ENCODE data around the gene VIPR1.

The VIPR1 gene

DNA sequence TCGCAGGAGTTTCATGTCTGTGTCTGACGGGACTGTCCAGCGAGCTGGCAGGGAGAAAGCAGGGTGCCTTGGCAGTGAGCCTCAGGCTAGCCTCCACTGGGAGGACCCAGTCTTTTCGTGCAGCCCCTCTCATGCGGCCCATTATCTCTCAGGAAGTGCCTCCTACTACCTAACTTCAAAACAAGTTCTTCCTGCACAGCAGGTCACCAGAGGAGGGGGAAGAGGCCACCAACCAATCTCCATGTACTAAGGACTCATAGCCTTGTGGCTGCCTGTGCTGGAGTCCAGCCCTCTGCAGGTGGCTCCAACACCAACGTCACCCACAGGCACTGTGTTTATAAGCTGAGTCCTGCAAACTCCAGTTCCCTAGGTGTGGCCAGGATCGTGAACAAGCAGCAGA lies 4.8 kb downstream of the VIPR1 start:
- H3K4me3 ChIP-seq (ENCODE audit: insufficient read depth, low read length, poor library complexity, severe bottlenecking), result no peak overlapping the region
- no peak overlapping the region for H3K4me2 ChIP-seq (ENCODE audit: low read depth, low read length, poor library complexity, severe bottlenecking)
- no peak overlapping the region for H2AFZ ChIP-seq (ENCODE audit: low read depth, low read length, severe bottlenecking)
- H3K36me3 ChIP-seq (ENCODE audit: low read length), result no peaks in the 10 kb centered on the region
- no peaks in the 10 kb centered on the region for H3F3A ChIP-seq (ENCODE audit: insufficient read depth)
- H3K79me2 ChIP-seq (ENCODE audit: insufficient read depth, low read length), result no peaks in the 10 kb centered on the region
- H3K27me3 ChIP-seq (ENCODE audit: low read length), result no peaks in the 10 kb centered on the region
- no peaks in the 10 kb centered on the region for H3K9me2 ChIP-seq (replicated peaks; ENCODE audit: insufficient read depth, low read length)
- no peak overlapping the region for H3K27ac ChIP-seq (ENCODE audit: low read depth, low read length)
- H4K20me1 ChIP-seq (ENCODE audit: low read depth, low read length), result no peaks in the 10 kb centered on the region
- no peak overlapping the region for H3K9ac ChIP-seq (ENCODE audit: low read length)
- TF ChIP-seq, protein P1, sequence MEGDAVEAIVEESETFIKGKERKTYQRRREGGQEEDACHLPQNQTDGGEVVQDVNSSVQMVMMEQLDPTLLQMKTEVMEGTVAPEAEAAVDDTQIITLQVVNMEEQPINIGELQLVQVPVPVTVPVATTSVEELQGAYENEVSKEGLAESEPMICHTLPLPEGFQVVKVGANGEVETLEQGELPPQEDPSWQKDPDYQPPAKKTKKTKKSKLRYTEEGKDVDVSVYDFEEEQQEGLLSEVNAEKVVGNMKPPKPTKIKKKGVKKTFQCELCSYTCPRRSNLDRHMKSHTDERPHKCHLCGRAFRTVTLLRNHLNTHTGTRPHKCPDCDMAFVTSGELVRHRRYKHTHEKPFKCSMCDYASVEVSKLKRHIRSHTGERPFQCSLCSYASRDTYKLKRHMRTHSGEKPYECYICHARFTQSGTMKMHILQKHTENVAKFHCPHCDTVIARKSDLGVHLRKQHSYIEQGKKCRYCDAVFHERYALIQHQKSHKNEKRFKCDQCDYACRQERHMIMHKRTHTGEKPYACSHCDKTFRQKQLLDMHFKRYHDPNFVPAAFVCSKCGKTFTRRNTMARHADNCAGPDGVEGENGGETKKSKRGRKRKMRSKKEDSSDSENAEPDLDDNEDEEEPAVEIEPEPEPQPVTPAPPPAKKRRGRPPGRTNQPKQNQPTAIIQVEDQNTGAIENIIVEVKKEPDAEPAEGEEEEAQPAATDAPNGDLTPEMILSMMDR (IDR thresholded peaks at IDR 0.05; ENCODE audit: insufficient read depth, low read length, poor library complexity, severe bottlenecking), result no peak
- TF ChIP-seq EZH2phosphoT487 (conservative IDR thresholded peaks at IDR 0.05; ENCODE audit: low read length), result no peak
- H3K9me3 ChIP-seq (ENCODE audit: insufficient read depth, low read length), result no peaks in the 10 kb centered on the region

DNA sequence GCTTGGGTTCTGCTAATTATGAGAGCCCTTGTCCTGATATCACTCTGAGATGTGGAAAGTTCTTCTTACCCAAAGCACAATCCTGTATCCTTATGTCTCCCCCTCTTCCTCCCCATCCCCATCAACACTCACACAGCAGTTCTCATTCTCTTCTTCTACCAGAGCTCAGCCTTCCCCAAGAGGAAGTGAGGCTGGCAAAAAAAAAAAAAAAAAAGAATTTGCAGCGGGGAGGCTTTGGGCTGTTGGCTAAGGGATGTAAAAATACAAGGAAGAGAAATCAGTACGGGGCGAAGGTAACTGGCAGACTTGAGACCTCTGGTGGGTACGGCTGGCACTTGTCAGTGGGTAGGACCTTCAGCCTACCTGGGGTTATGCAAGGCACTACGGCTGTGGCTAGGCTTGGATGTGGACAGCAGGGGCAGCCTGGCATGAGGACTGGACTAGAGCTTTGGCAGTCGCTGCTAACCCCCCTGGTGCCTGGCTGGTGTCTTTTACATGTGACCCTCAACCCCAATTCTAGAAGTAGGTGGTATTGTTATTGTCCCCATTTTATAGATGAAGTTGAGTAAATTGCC lies 5.4 kb downstream of the VIPR1 start:
- no peak overlapping the region for H2AFZ ChIP-seq (ENCODE audit: low read depth, low read length, severe bottlenecking)
- H3K4me3 ChIP-seq (ENCODE audit: insufficient read depth, low read length, poor library complexity, severe bottlenecking), result no peak overlapping the region
- no peaks in the 10 kb centered on the region for H3K79me2 ChIP-seq (ENCODE audit: insufficient read depth, low read length)
- H4K20me1 ChIP-seq (ENCODE audit: low read depth, low read length), result no peaks in the 10 kb centered on the region
- H3K36me3 ChIP-seq (ENCODE audit: low read length), result no peaks in the 10 kb centered on the region
- no peaks in the 10 kb centered on the region for H3K27me3 ChIP-seq (ENCODE audit: low read length)
- no peak overlapping the region for H3K4me2 ChIP-seq (ENCODE audit: low read depth, low read length, poor library complexity, severe bottlenecking)
- no peaks in the 10 kb centered on the region for H3F3A ChIP-seq (ENCODE audit: insufficient read depth)
- H3K9me3 ChIP-seq (ENCODE audit: insufficient read depth, low read length), result no peaks in the 10 kb centered on the region
- no peak overlapping the region for H3K27ac ChIP-seq (ENCODE audit: low read depth, low read length)
- no peaks in the 10 kb centered on the region for H3K9me2 ChIP-seq (replicated peaks; ENCODE audit: insufficient read depth, low read length)
- no peak for TF ChIP-seq EZH2phosphoT487 (conservative IDR thresholded peaks at IDR 0.05; ENCODE audit: low read length)
- H3K9ac ChIP-seq (ENCODE audit: low read length), result no peak overlapping the region

DNA sequence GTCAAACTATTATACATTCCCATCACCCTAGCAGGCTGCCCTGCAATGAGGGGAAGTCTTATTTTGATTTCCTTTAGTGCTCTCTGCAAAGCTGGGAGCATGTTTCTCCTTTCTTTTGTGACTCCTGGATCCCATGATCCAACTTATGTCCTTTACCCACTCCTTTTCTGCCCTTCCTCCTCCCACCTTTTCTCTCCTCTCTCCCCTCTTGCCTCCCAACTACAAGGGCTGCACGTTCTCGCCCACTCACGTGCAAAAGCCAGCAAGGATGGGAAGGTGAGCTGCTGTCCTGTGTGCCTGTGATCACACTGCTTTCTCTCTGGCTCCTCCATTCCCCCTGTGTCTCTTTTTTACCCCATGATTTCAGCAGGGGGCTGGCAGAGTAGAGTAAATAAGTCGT lies 6.1 kb downstream of the VIPR1 start:
- no peaks in the 10 kb centered on the region for H3K9me3 ChIP-seq (ENCODE audit: insufficient read depth, low read length)
- no peak overlapping the region for H3K9ac ChIP-seq (ENCODE audit: low read length)
- TF ChIP-seq EZH2phosphoT487 (conservative IDR thresholded peaks at IDR 0.05; ENCODE audit: low read length), result no peak
- TF ChIP-seq, protein P1 (IDR thresholded peaks at IDR 0.05; ENCODE audit: insufficient read depth, low read length, poor library complexity, severe bottlenecking), result no peak
- no peaks in the 10 kb centered on the region for H3K79me2 ChIP-seq (ENCODE audit: insufficient read depth, low read length)
- H3K9me2 ChIP-seq (replicated peaks; ENCODE audit: insufficient read depth, low read length), result no peaks in the 10 kb centered on the region
- no peak overlapping the region for H3K4me3 ChIP-seq (ENCODE audit: insufficient read depth, low read length, poor library complexity, severe bottlenecking)
- no peak overlapping the region for H3K27ac ChIP-seq (ENCODE audit: low read depth, low read length)
- H3K27me3 ChIP-seq (ENCODE audit: low read length), result no peaks in the 10 kb centered on the region
- H2AFZ ChIP-seq (ENCODE audit: low read depth, low read length, severe bottlenecking), result no peak overlapping the region
- H3K4me2 ChIP-seq (ENCODE audit: low read depth, low read length, poor library complexity, severe bottlenecking), result no peak overlapping the region
- no peaks in the 10 kb centered on the region for H4K20me1 ChIP-seq (ENCODE audit: low read depth, low read length)
- H3F3A ChIP-seq (ENCODE audit: insufficient read depth), result no peaks in the 10 kb centered on the region
- no peaks in the 10 kb centered on the region for H3K36me3 ChIP-seq (ENCODE audit: low read length)

DNA sequence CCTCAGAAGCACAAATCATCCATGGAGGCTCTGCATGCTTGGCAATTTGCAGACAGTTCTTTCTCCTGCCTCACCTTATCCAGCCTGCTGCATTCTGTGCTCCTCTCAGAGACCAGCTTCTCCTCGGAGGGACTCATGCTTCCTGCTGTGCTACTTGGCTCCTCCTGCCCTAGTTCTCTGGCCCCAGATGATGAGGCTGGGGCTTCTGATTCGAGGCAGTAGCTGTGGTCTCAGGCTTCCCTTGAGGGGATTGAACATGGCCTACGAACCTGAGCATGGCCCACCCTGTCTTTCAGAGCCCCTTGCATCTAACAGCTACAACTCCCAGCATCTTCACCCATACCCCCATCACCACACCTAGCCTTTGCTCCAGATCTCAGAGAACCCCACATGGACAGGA lies 6.7 kb downstream of the VIPR1 start:
- no peak overlapping the region for H3K4me2 ChIP-seq (ENCODE audit: low read depth, low read length, poor library complexity, severe bottlenecking)
- TF ChIP-seq, protein P1 (IDR thresholded peaks at IDR 0.05; ENCODE audit: insufficient read depth, low read length, poor library complexity, severe bottlenecking), result no peak
- TF ChIP-seq EZH2phosphoT487 (conservative IDR thresholded peaks at IDR 0.05; ENCODE audit: low read length), result no peak
- no peak overlapping the region for H3K4me3 ChIP-seq (ENCODE audit: insufficient read depth, low read length, poor library complexity, severe bottlenecking)
- H4K20me1 ChIP-seq (ENCODE audit: low read depth, low read length), result no peaks in the 10 kb centered on the region
- H3K27me3 ChIP-seq (ENCODE audit: low read length), result no peaks in the 10 kb centered on the region
- no peaks in the 10 kb centered on the region for H3K9me3 ChIP-seq (ENCODE audit: insufficient read depth, low read length)
- no peak overlapping the region for H2AFZ ChIP-seq (ENCODE audit: low read depth, low read length, severe bottlenecking)
- H3F3A ChIP-seq (ENCODE audit: insufficient read depth), result no peaks in the 10 kb centered on the region
- no peaks in the 10 kb centered on the region for H3K36me3 ChIP-seq (ENCODE audit: low read length)
- H3K9me2 ChIP-seq (replicated peaks; ENCODE audit: insufficient read depth, low read length), result no peaks in the 10 kb centered on the region
- no peaks in the 10 kb centered on the region for H3K79me2 ChIP-seq (ENCODE audit: insufficient read depth, low read length)
- H3K27ac ChIP-seq (ENCODE audit: low read depth, low read length), result no peak overlapping the region
- H3K9ac ChIP-seq (ENCODE audit: low read length), result no peak overlapping the region

Data from SU-DHL-6 (cell line).